HL-60 (cell line): ENCODE results near the gene ETF1.

Experiments
- DNase-seq, 2 experiments: peaks; one replicate each; pipeline ENCODE4 v3.0.0-alpha.2; 2010 to 2020; ENCODE audit warnings: low read depth in 1 of 2, low spot score in 1 of 2
- H3K27ac ChIP-seq: fragments of 250-450 bp; sonication (Bioruptor Pico); replicated peaks from 2 replicates; pipeline ENCODE4 v1.5.1; 2020; ENCODE audit warnings: mild to moderate bottlenecking, moderate library complexity
- H3K27me3 ChIP-seq: fragments of 250-450 bp; sonication (Bioruptor Pico); 2 replicates; pipeline ENCODE4 v1.5.1; 2021; ENCODE audit warnings: mild to moderate bottlenecking, moderate library complexity; ENCODE audit not compliant: insufficient read depth, poor library complexity, severe bottlenecking
- H3K4me3 ChIP-seq: replicated peaks from 2 replicates; pipeline ENCODE4 v1.5.1; 2011; ENCODE audit warnings: mild to moderate bottlenecking, control low read depth, low read length; ENCODE audit not compliant: insufficient read depth
- GABPA ChIP-seq: IDR thresholded peaks from 2 replicates; pipeline ENCODE4 v1.6.1; 2012; ENCODE audit warnings: low read depth
- POLR2AphosphoS5 ChIP-seq: IDR thresholded peaks from 2 replicates; pipeline ENCODE4 v1.6.1; 2012; ENCODE audit warnings: low read depth
- REST ChIP-seq: IDR thresholded peaks from 2 replicates; pipeline ENCODE4 v1.6.1; 2012; ENCODE audit warnings: low read depth; ENCODE audit not compliant: insufficient replicate concordance
- SPI1 ChIP-seq: IDR thresholded peaks from 2 replicates; pipeline ENCODE4 v1.6.1; 2012; ENCODE audit warnings: low read depth, mild to moderate bottlenecking, borderline replicate concordance
- TF ChIP-seq, protein P1 (sequence below): IDR thresholded peaks from one replicate; pipeline ENCODE4 v1.5.1; 2011; ENCODE audit warnings: low read length, control low read depth, inconsistent platforms; ENCODE audit not compliant: insufficient read depth

Gene ETF1

DNA sequence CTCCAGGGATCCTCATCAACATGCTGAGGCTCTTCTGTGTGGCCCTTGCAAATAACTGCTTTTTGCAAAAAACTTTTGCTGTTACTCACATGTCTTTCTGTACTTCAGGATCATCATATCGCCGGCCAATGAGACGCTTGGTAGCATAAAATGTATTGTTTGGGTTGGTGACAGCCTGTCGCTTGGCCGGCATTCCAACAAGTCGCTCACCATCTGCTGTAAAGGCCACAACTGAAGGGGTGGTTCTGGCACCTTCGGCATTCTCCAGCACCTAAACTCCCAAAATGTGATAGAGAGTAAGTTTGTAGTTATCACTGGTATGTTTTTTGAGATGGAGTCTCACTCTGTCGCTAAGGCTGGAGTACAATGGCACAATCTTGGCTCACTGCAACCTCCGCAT is 27.8 kb upstream of the ETF1 start:
- Histone ChIP-seq H3K27ac (no peak overlapping the region), H3K4me3 (no peak overlapping the region), H3K27me3 (no peaks in the 10 kb centered on the region)
- no peak for TF ChIP-seq SPI1
- no peak for TF ChIP-seq REST
- TF ChIP-seq, protein P1, sequence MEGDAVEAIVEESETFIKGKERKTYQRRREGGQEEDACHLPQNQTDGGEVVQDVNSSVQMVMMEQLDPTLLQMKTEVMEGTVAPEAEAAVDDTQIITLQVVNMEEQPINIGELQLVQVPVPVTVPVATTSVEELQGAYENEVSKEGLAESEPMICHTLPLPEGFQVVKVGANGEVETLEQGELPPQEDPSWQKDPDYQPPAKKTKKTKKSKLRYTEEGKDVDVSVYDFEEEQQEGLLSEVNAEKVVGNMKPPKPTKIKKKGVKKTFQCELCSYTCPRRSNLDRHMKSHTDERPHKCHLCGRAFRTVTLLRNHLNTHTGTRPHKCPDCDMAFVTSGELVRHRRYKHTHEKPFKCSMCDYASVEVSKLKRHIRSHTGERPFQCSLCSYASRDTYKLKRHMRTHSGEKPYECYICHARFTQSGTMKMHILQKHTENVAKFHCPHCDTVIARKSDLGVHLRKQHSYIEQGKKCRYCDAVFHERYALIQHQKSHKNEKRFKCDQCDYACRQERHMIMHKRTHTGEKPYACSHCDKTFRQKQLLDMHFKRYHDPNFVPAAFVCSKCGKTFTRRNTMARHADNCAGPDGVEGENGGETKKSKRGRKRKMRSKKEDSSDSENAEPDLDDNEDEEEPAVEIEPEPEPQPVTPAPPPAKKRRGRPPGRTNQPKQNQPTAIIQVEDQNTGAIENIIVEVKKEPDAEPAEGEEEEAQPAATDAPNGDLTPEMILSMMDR = no peak
- no peak for TF ChIP-seq GABPA
- TF ChIP-seq POLR2AphosphoS5 = no peak
- no peak for DNase-seq

DNA sequence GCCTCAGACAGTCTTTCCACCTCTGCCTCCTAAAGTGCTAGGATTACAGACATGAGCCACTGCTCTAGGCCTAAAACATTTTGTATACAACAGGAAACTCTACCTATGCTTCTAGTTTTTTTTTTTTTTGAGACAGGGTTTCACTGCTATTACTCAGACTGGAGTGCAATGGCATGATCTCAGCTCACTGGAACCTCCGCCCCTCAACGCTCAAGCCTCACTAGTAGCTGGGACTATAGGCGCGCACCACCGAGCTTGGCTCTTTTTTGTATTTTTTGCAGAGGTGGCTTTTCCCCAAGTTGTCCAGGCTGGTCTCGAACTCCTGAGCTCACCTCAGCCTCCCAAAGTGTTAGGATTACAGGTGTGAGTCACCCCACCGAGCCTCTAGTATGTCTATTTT is 26.7 kb upstream of the ETF1 start:
- TF ChIP-seq, protein P1 = no peak
- TF ChIP-seq SPI1 = no peak
- H3K4me3 ChIP-seq = no peak overlapping the region
- H3K27me3 ChIP-seq = no peaks in the 10 kb centered on the region
- no peak for DNase-seq
- no peak overlapping the region for H3K27ac ChIP-seq

GRCh38 chr5:138568061-138568824 is 25.2 kb upstream of the ETF1 start:
- TF ChIP-seq REST (no peak), POLR2AphosphoS5 (no peak), GABPA (no peak), SPI1 (no peak)
- TF ChIP-seq, protein P1 = no peak
- no peaks in the 10 kb centered on the region for H3K27me3 ChIP-seq
- no peak overlapping the region for H3K27ac ChIP-seq
- no peak for DNase-seq
- no peak overlapping the region for H3K4me3 ChIP-seq

GRCh38 chr5:138566792-138567191 is 23.8 kb upstream of the ETF1 start:
- no peak overlapping the region for H3K27ac ChIP-seq
- no peak for DNase-seq
- no peaks in the 10 kb centered on the region for H3K27me3 ChIP-seq
- TF ChIP-seq POLR2AphosphoS5 (no peak), REST (no peak), GABPA (no peak), SPI1 (no peak)
- TF ChIP-seq, protein P1 = no peak
- no peak overlapping the region for H3K4me3 ChIP-seq
